Esophagus muscularis mucosa (tissue), 3 donors: Measurements from ENCODE around the gene SDCBP2.

Experiments used
- CTCF ChIP-seq, 3 experiments: fragments of 200-600 bp in 2 of 3; fragments of 450-650 bp in 1 of 3; sonication (generic) in 2 of 3; IDR thresholded peaks; one replicate each; pipeline ENCODE4 v1.5.1; 2017 to 2019; ENCODE audit warnings: antibody characterized with exemption in 3 of 3, mild to moderate bottlenecking in 2 of 3, moderate library complexity in 1 of 3
- POLR2A ChIP-seq: fragments of 450-650 bp; IDR thresholded peaks from one replicate; pipeline ENCODE4 v1.6.1; 2017; ENCODE audit warnings: antibody characterized with exemption, moderate library complexity, mild to moderate bottlenecking, low read depth
- POLR2AphosphoS5 ChIP-seq, 2 donors: sonication (generic); formaldehyde crosslinking; IDR thresholded peaks; one replicate each; pipeline ENCODE4 v1.6.1; 2017; ENCODE audit warnings: antibody characterized with exemption in 2 of 2

GRCh38 chr20:1296922-1297321, 32.0 kb downstream of the SDCBP2 start:
- TF ChIP-seq POLR2A (no peak), CTCF (IDR thresholded peaks at IDR 0.05) (no peak), POLR2AphosphoS5 (IDR thresholded peaks at IDR 0.05) (no peak)
